ENCODE results near the gene TFDP1.
"Not testable (repeated sequence)": the region's sequence is repeated elsewhere in the genome, so short reads cannot be mapped to it uniquely, and the experiment has no call there.

TFDP1 gene

GRCh38 chr13:113561417-113562084, 23.0 kb upstream of the TFDP1 start:
- no peaks in the 10 kb centered on the region for H3K36me3 ChIP-seq (ENCODE audit: control insufficient read depth, insufficient read depth, low read length)
- TF ChIP-seq CTCF (IDR thresholded peaks at IDR 0.05; ENCODE audit: insufficient read depth, low read length, poor library complexity, severe bottlenecking): no peak
- no peak for DNase-seq (ENCODE audit: extremely low read depth, insufficient read length)
- no peak overlapping the region for H3K4me3 ChIP-seq (replicated peaks; ENCODE audit: low read depth, low read length)
- H3K27me3 ChIP-seq (replicated peaks; ENCODE audit: control insufficient read depth, insufficient read depth, low read length): no peaks in the 10 kb centered on the region; the same call in 1 of the 2 replicates

DNA sequence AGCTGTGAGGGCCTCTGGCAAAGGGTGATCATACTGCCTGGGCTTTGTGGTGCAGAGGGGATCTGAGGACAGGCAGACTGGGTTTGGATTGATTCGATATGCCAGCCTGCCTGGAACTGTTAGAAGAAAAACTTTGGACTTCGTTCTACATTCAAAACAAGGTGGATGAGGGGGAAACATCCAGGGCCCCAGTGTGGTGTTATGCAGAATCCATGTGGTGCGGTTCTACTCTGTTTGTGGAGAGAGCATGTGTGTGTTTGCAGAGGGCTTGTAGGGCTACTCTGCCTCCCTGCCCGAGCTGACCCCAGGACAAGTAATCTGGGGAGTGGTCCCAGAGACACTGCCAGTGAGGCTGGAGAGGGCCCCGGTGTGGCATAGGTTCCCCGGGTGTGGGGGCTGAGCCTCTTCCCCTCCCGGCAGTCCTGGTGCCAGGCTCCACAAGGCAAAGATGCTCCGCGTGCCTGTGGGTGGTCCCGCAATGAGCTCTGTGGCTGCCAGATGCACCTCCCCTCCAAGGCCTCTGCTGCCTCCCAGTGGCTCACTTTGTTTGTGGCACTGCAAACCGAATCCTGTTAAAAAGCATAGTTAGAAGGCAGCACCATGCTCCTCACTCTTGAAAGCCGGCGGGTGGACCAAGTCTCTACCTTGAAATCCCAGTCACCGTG, 22.3 kb upstream of the TFDP1 start:
- Histone ChIP-seq H3K4me3 (replicated peaks; ENCODE audit: low read depth, low read length) (no peak overlapping the region), H3K27me3 (replicated peaks; ENCODE audit: control insufficient read depth, insufficient read depth, low read length) (no peaks in the 10 kb centered on the region; the same call in 1 of the 2 replicates), H3K36me3 (ENCODE audit: control insufficient read depth, insufficient read depth, low read length) (no peaks in the 10 kb centered on the region)
- DNase-seq (ENCODE audit: extremely low read depth, insufficient read length): no peak
- peak; percentile 84 for TF ChIP-seq CTCF (IDR thresholded peaks at IDR 0.05; ENCODE audit: insufficient read depth, low read length, poor library complexity, severe bottlenecking)

DNA sequence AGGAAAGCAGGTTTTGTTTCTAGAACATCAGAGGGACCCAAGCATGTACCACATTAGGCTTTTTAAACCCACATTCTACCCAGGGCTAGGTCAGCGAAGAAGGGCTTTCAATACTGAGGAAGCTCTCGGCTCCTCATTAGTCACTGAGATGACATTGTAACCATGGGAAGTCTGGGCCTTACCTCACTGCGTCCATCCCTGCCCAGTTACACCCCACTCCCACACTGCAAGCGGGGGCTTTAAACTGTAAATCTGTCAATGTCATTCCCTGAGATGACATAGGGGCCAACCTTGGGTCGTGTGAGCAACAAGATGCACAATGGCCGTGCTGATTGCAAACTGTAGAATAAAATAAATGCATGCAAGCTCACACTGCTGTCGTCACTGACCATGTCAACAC, 21.7 kb upstream of the TFDP1 start:
- DNase-seq (ENCODE audit: extremely low read depth, insufficient read length): no peak
- Histone ChIP-seq H3K4me3 (replicated peaks; ENCODE audit: low read depth, low read length) (no peak overlapping the region), H3K36me3 (ENCODE audit: control insufficient read depth, insufficient read depth, low read length) (no peaks in the 10 kb centered on the region), H3K27me3 (replicated peaks; ENCODE audit: control insufficient read depth, insufficient read depth, low read length) (no peaks in the 10 kb centered on the region; the same call in 1 of the 2 replicates)
- no peak for TF ChIP-seq CTCF (IDR thresholded peaks at IDR 0.05; ENCODE audit: insufficient read depth, low read length, poor library complexity, severe bottlenecking)

GRCh38 chr13:113563511-113563910, 21.0 kb upstream of the TFDP1 start:
- not testable (repeated sequence) for H3K4me3 ChIP-seq (replicated peaks; ENCODE audit: low read depth, low read length); DNase-seq (ENCODE audit: extremely low read depth, insufficient read length); H3K36me3 ChIP-seq (ENCODE audit: control insufficient read depth, insufficient read depth, low read length)

DNA sequence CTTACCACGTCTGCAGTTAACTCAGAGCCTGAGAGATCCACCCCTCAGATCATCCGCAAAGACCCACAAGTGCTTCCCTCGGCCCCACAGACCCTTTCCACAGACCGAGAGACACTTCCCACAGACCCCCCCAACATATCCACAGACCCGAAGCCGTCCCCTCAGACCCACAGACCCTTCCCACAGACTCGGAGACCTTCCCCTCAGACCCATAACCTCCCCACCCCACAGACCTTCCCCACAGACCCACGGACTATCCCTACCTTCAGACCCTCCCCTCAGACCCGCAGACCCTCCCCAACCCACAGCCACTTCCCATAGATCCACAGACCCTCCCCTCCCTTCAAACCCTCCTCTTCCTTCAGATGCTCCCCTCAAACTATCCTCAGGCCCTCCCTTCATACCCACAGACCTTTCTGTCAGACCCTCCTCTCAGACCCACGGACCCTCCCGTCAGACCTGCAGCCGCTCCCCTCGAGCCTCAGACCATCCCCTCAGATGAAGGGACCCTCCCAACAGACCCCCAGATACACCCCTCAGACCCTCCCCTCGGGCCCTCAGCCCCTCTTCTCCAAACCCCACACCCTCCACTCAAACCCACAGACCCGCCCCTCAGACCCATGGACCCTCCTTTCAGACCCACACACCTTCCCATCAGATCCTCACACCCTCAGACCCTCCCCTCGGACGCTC, 20.1 kb upstream of the TFDP1 start:
- no peaks in the 10 kb centered on the region for H3K36me3 ChIP-seq (ENCODE audit: control insufficient read depth, insufficient read depth, low read length)
- DNase-seq (ENCODE audit: extremely low read depth, insufficient read length): no peak
- no peaks in the 10 kb centered on the region; the same call in 1 of the 2 replicates for H3K27me3 ChIP-seq (replicated peaks; ENCODE audit: control insufficient read depth, insufficient read depth, low read length)
- no peak overlapping the region for H3K4me3 ChIP-seq (replicated peaks; ENCODE audit: low read depth, low read length)
- no peak for TF ChIP-seq CTCF (IDR thresholded peaks at IDR 0.05; ENCODE audit: insufficient read depth, low read length, poor library complexity, severe bottlenecking)

More at GRCh38 chr13:113563511-113563910, 21.0 kb upstream of the TFDP1 start:
- H3K27me3 ChIP-seq (replicated peaks; ENCODE audit: control insufficient read depth, insufficient read depth, low read length): not testable (repeated sequence)

All from GM06990 (cell line).